Peyer's patch (tissue), 4 donors: ENCODE data around the gene TBC1D25. TPM values are rescaled to one million over a fixed set of nuclear protein-coding genes. Genes with fewer than 3 reads are reported as not detected.
"Not testable (repeated sequence)": the region's sequence is repeated elsewhere in the genome, so short reads cannot be mapped to it uniquely, and the experiment has no call there.

Experiments used
- DNase-seq, 3 donors: peaks; one replicate each; pipeline ENCODE4 v3.0.0-alpha.2; 2017 to 2019
- H3K27ac ChIP-seq, 4 donors: fragments of 200-600 bp; sonication (generic); one replicate each; pipeline ENCODE4 v1.5.1; 2016 to 2019
- H3K27me3 ChIP-seq, 2 donors: fragments of 200-600 bp; sonication (generic); one replicate each; pipeline ENCODE4 v1.5.1; 2019
- H3K36me3 ChIP-seq, 3 donors: fragments of 200-600 bp; sonication (generic); one replicate each; pipeline ENCODE4 v1.5.1; 2016 to 2019
- H3K4me1 ChIP-seq, 4 donors: fragments of 200-600 bp; sonication (generic); one replicate each; pipeline ENCODE4 v1.5.1; 2016 to 2019
- H3K4me3 ChIP-seq, 4 donors: fragments of 200-600 bp; sonication (generic); 1 replicate in 3 of 4; 2 replicates in 1 of 4; pipeline ENCODE4 v1.5.1; 2016 to 2019; ENCODE audit warnings: mild to moderate bottlenecking in 1 of 4
- H3K9me3 ChIP-seq, 4 donors: fragments of 200-600 bp; sonication (generic); one replicate each; pipeline ENCODE4 v1.5.1; 2016 to 2019; ENCODE audit warnings: mild to moderate bottlenecking in 1 of 4
- POLR2A ChIP-seq, 2 donors: fragments of 450-650 bp; IDR thresholded peaks; one replicate each; pipeline ENCODE4 v1.5.1; 2017; ENCODE audit warnings: antibody characterized with exemption in 2 of 2, mild to moderate bottlenecking in 2 of 2, moderate library complexity in 2 of 2
- total RNA-seq, 4 donors: library from RNA; depleted of rRNA; stranded (reverse); fragments of >200 nt; gene quantifications; one replicate each; pipeline ENCODE4 v1.1.0, GENCODE V29; 2016
- TF ChIP-seq, protein P1 (sequence below), 6 experiments: fragments of 450-650 bp in 4 of 6; fragments of 200-600 bp in 2 of 6; sonication (generic) in 1 of 6; IDR thresholded peaks; one replicate each; pipeline ENCODE4 v1.5.1; 2017 to 2019; ENCODE audit warnings: antibody characterized with exemption in 6 of 6, mild to moderate bottlenecking in 3 of 6, moderate library complexity in 1 of 6

TBC1D25 gene
- total RNA-seq, 4 donors from 2014 or later, result 9.3 to 14.9 (median 11.3) TPM

DNA sequence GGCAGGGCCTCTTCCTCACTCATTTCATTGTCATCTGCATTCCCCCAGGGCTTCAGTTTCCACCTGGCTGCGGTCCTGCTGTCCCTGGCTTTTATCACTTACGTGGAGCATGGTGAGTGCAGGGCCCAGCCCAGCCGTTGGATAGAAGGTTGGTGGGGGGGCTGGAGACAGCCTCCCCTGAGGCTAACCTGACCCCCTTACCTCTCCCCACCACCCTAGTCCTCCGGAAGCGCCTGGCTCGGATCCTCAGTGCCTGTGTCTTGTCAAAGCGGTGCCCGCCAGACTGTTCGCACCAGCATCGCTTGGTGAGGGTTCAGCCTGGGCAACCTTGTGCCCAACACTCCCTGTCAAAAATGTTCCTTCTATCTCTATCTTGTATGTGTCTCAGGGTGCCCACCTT lies 23.7 kb upstream of the TBC1D25 start:
- H3K27me3 ChIP-seq, result no peaks in the 10 kb centered on the region
- H3K4me1 ChIP-seq, result no peaks in the 10 kb centered on the region
- no peaks in the 10 kb centered on the region for H3K9me3 ChIP-seq
- H3K4me3 ChIP-seq, result no peak overlapping the region
- TF ChIP-seq, protein P1, sequence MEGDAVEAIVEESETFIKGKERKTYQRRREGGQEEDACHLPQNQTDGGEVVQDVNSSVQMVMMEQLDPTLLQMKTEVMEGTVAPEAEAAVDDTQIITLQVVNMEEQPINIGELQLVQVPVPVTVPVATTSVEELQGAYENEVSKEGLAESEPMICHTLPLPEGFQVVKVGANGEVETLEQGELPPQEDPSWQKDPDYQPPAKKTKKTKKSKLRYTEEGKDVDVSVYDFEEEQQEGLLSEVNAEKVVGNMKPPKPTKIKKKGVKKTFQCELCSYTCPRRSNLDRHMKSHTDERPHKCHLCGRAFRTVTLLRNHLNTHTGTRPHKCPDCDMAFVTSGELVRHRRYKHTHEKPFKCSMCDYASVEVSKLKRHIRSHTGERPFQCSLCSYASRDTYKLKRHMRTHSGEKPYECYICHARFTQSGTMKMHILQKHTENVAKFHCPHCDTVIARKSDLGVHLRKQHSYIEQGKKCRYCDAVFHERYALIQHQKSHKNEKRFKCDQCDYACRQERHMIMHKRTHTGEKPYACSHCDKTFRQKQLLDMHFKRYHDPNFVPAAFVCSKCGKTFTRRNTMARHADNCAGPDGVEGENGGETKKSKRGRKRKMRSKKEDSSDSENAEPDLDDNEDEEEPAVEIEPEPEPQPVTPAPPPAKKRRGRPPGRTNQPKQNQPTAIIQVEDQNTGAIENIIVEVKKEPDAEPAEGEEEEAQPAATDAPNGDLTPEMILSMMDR (IDR thresholded peaks at IDR 0.05), result no peak
- TF ChIP-seq POLR2A (IDR thresholded peaks at IDR 0.05), result no peak
- no peak for DNase-seq
- H3K27ac ChIP-seq, result no peak overlapping the region
- H3K36me3 ChIP-seq, result no peaks in the 10 kb centered on the region

DNA sequence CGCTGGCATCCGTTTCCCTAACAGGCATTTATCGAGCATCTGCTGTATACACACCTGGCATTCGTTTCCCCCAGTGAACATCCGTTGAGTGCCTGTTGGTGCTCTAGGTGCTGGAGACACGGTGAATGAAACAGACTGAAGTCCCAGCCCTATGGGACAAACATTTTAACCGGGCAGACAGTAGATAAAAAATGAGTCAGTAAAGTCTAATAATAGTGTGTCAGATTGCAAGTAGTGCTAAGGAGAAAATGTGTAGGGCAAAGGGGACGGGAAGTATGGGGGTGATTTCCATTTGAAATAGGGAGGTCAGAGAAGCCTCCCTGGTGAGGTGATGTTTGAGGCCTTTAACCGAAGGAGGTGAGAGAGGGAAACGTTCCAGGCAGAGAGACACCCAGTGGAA lies 23.2 kb upstream of the TBC1D25 start:
- H3K9me3 ChIP-seq, result no peaks in the 10 kb centered on the region
- no peak for TF ChIP-seq POLR2A (IDR thresholded peaks at IDR 0.05)
- TF ChIP-seq, protein P1 (IDR thresholded peaks at IDR 0.05), result no peak
- no peaks in the 10 kb centered on the region for H3K4me1 ChIP-seq
- H3K36me3 ChIP-seq, result no peaks in the 10 kb centered on the region
- no peak for DNase-seq
- H3K27ac ChIP-seq, result no peak overlapping the region
- no peak overlapping the region for H3K4me3 ChIP-seq
- H3K27me3 ChIP-seq, result no peaks in the 10 kb centered on the region

DNA sequence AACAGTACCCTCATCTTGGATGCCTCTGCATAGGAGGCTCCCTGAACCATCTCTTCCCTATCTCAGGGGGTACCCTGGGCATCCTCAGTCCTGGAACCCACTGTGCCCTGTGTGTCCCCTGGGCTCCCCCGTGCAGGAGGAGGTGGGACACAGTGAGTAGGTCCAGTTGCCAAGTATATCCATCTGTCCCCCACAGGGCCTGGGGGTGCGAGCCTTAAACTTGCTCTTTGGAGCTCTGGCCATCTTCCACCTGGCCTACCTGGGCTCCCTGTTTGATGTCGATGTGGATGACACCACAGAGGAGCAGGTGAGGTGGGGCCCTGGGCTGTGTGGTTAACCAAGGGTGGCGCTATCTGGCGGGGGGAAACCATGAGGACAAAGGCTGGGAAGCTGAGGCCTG lies 22.5 kb upstream of the TBC1D25 start:
- TF ChIP-seq, protein P1 (IDR thresholded peaks at IDR 0.05), result no peak
- TF ChIP-seq POLR2A (IDR thresholded peaks at IDR 0.05), result no peak
- H3K4me3 ChIP-seq, result no peak overlapping the region
- no peaks in the 10 kb centered on the region for H3K36me3 ChIP-seq
- no peaks in the 10 kb centered on the region for H3K27me3 ChIP-seq
- H3K9me3 ChIP-seq, result no peaks in the 10 kb centered on the region
- DNase-seq, result no peak
- H3K27ac ChIP-seq, result no peak overlapping the region
- H3K4me1 ChIP-seq, result no peaks in the 10 kb centered on the region

DNA sequence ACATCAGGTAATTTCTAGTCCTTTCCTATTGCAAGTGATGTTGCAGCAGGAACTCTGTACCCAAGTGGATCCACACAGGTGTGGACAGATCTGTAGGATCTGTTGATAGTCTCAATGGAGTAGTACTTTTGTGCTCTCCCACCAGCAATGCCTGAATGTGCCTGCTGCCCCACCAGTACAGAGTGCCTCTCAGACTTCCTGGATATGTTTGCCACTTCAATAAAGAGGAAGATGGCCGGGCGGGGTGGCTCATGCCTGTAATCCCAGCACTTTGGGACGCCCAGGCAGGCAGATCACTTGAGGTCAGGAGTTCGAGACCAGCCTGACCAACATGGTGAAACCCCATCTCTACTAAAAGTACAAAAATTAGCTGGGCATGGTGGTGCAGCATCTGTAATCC lies 20.0 kb upstream of the TBC1D25 start:
- peaks cover 0 to 11% (median 0%) of the 10 kb centered on the region in 4 donors for H3K4me1 ChIP-seq
- H3K27me3 ChIP-seq, DNase-seq, H3K27ac ChIP-seq, H3K4me3 ChIP-seq, H3K36me3 ChIP-seq, H3K9me3 ChIP-seq: not testable (repeated sequence)

DNA sequence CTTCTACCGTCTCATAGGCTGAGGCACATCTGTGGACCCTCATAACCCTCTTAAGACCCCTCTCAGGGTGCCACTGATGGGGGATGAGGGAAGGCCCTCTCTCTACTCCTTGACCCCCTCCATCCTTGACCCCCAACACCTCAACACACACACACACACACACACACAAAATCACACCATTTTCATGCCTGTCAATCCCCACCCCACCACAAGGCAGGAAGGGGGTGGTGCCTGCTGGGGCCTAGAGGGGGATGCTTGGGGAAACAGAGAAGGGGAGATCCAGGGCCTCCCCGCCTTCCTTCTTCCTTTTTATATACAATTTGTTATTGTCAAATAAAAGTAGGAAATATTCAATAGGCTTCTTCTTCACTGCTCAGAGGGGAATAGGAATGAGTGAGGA lies 19.1 kb upstream of the TBC1D25 start:
- TF ChIP-seq, protein P1 (IDR thresholded peaks at IDR 0.05), result no peak
- TF ChIP-seq POLR2A (IDR thresholded peaks at IDR 0.05), result no peak
- DNase-seq, result no peak
- Histone ChIP-seq H3K4me1 (peaks cover 0 to 11% (median 0%) of the 10 kb centered on the region in 4 donors), H3K36me3 (no peaks in the 10 kb centered on the region), H3K27me3 (no peaks in the 10 kb centered on the region), H3K4me3 (no peak overlapping the region), H3K27ac (no peak overlapping the region), H3K9me3 (no peaks in the 10 kb centered on the region)

DNA sequence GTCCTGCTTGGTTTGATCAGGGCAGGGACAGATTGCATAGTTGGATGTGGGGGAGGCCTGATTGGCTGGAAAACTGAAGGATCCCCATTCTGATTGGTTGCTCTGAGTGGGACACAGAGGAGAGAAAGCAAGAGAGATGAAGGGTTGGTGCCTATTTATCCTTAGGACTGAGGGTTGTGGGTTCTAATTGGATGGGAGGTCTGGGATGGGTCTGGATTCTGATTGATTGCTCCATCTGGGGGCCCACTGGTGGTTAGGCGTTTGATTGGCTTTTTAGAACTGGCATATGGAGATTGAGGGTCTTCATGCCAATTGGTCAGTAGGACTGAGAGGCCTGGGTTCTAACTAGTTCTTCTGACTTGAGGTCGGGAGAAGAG lies 18.6 kb upstream of the TBC1D25 start:
- peaks cover 0 to 11% (median 0%) of the 10 kb centered on the region in 4 donors for H3K4me1 ChIP-seq
- H3K36me3 ChIP-seq, result no peaks in the 10 kb centered on the region
- H3K27me3 ChIP-seq, result no peaks in the 10 kb centered on the region
- peak overlapping the region; percentile 47 to 80 (median 68) for H3K4me3 ChIP-seq
- no peak for TF ChIP-seq POLR2A (IDR thresholded peaks at IDR 0.05)
- TF ChIP-seq, protein P1 (IDR thresholded peaks at IDR 0.05), result no peak
- H3K27ac ChIP-seq, result peak overlapping the region; percentile 77 to 93 (median 88)
- no peaks in the 10 kb centered on the region for H3K9me3 ChIP-seq
- no peak for DNase-seq
